Measurements from ENCODE around the gene BUD31. TPM values are rescaled to one million over a fixed set of nuclear protein-coding genes. Genes with fewer than 3 reads are reported as not detected.
"Not testable (repeated sequence)": the region's sequence is repeated elsewhere in the genome, so short reads cannot be mapped to it uniquely, and the experiment has no call there.

BUD31 gene
- total RNA-seq, 1 experiment from 2014 or later: 128 TPM

GRCh38 chr7:99380032-99380822, 28.5 kb upstream of the BUD31 start:
- DNase-seq (ENCODE audit: low read depth): no peak

GRCh38 chr7:99380823-99381663, 27.7 kb upstream of the BUD31 start:
- no peak for DNase-seq (ENCODE audit: low read depth)

GRCh38 chr7:99381664-99382075, 27.1 kb upstream of the BUD31 start:
- no peak for DNase-seq (ENCODE audit: low read depth)

- no peak for DNase-seq (ENCODE audit: low read depth)
Observed at GRCh38 chr7:99383203-99383602, 25.6 kb upstream of the BUD31 start.

- peak; percentile 84 for DNase-seq (ENCODE audit: low read depth)
Observed at GRCh38 chr7:99383791-99384370, 24.9 kb upstream of the BUD31 start.

DNA sequence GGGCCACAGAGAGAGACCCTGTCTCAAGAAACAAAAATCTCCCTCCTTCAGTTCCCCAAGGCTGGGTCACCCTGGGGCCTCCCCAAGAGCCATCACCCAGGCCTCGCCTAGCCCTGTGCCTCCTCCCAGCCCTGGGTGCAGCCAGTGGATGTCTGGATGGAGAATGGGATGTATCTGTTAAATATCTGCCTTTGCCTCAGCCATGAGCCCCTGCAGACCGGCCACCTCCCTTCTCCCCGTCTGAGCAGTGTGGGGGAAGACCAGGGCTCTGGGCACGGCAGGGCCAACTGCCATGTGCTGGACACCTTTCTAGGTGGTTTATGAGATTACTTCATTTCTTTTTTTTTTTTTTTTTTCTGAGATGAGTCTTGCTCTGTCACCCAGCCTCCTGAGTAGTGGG, 24.2 kb upstream of the BUD31 start:
- DNase-seq (ENCODE audit: low read depth): no peak

- DNase-seq (ENCODE audit: low read depth): no peak
Observed at GRCh38 chr7:99385564-99385963, 23.2 kb upstream of the BUD31 start.

DNA sequence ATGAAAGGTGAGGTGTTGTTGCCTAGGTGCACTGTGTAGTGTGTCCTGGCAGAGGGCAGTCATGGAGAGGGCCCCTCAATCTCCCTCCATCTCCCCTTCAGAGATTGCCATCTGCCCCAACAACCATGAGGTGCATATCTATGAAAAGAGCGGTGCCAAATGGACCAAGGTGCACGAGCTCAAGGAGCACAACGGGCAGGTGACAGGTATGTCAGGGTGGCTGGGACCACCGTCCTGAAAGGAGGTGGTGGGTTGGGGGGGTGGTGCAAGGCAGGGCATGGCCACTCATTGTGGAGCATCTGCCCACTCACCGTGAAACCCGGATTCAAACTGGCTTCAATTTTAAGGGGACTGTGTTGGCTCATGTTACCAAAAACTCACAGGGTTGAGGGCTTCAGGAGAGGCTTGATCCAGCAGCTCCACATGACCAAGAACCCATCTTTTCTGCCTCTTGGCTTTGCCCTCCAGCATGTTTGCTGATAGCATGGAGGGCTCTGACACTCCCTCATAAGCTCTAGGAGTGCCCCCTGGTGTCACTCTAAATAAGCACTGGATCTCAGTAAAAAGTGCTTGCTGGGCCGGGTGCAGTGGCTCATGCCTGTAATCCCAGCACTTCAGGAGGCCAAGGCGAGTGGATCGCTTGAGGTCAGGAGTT, 22.1 kb upstream of the BUD31 start:
- peak; percentile 52 for DNase-seq (ENCODE audit: low read depth)

DNA sequence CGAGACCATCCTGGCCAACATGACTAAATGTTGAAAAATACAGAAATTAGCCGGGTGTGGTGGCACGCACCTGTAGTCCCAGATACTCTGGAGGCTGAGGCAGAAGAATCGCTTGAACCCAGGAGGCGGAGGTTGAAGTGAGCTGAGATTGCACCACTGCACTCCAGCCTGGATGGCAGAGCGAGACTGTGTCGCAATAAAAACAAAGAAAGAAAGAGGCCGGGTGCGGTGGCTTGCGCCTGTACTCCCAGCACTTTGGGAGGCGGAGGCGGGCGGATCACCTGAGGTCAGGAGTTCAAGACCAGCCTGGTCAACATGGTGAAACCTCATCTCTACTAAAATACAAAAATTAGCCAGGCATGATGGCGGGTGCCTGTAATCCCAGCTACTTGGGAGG, 21.5 kb upstream of the BUD31 start:
- DNase-seq (ENCODE audit: low read depth): not testable (repeated sequence)

GRCh38 chr7:99387912-99388311, 20.9 kb upstream of the BUD31 start:
- no peak for DNase-seq (ENCODE audit: low read depth)

DNA sequence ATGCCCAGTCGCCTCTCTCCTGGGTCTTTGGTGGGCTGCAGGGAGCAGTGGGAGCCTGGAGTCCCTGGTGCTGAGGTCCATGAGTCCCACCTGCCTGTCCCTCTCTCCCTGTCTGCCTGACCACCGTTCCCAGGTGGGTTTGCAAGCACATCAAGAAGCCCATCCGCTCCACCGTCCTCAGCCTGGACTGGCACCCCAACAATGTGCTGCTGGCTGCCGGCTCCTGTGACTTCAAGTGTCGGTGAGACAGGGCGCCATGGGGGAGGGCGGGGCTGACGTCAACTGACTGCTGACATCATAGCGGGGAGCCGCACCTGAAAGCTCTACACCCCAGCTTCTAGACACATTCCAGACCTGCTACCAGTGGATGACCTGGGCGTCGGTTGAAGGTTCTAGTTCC, 19.0 kb upstream of the BUD31 start:
- DNase-seq (ENCODE audit: low read depth): no peak

GRCh38 chr7:99390941-99391602, 17.7 kb upstream of the BUD31 start:
- no peak for DNase-seq (ENCODE audit: low read depth)

DNA sequence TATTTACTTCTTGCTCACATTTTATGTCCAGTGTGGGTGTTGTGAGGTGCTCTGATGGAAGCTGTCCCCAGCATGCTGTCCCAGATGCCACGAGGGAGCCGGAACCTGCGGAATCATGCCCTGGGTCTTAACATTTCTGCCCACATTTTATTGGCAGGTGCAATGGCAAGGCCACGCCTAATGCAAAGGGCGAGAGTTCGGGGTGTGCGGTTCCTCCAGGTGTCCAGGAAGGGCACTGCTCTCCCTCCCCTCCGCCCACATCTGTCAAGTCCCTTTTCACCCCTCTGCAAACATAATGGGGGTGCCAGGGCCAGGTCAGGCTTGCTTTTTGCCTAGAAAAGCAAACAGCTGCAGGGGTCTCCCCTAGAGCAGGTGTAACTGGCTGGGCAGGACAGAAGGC, 16.7 kb upstream of the BUD31 start:
- no peak for DNase-seq (ENCODE audit: low read depth)

GRCh38 chr7:99392659-99393354, 16.0 kb upstream of the BUD31 start:
- DNase-seq (ENCODE audit: low read depth): no peak

- no peak for DNase-seq (ENCODE audit: low read depth)
Observed at GRCh38 chr7:99393355-99394187, 15.2 kb upstream of the BUD31 start.

DNA sequence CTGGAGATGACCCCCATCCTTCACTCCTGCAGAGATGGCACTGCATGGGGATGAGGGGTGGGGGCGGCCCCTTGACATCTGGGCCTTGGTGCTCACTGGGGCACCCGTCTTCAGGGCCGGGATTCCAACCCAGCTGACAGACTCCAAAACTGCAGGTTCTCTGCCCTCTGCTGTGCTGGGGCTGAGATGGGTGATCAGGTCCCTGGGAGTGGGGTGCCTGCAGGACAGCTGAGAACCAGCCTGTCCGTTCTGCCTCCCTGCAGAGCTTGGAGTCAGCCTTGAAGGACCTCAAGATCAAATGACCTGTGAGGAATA, 14.6 kb upstream of the BUD31 start:
- no peak for DNase-seq (ENCODE audit: low read depth)

- no peak for DNase-seq (ENCODE audit: low read depth)
Observed at GRCh38 chr7:99395616-99396327, 13.0 kb upstream of the BUD31 start.

- no peak for DNase-seq (ENCODE audit: low read depth)
Observed at GRCh38 chr7:99396418-99397296, 12.1 kb upstream of the BUD31 start.

All from LHCN-M2 (cell line).